Esophagus muscularis mucosa (tissue), 4 donors: ENCODE data around the gene AQP5.

Experiments
- CTCF ChIP-seq, 3 experiments: fragments of 200-600 bp in 2 of 3; fragments of 450-650 bp in 1 of 3; sonication (generic) in 2 of 3; IDR thresholded peaks; one replicate each; pipeline ENCODE4 v1.5.1; 2017 to 2019; ENCODE audit warnings: antibody characterized with exemption in 3 of 3, mild to moderate bottlenecking in 2 of 3, moderate library complexity in 1 of 3
- EP300 ChIP-seq: sonication (generic); formaldehyde crosslinking; IDR thresholded peaks from one replicate; pipeline ENCODE4 v1.6.1; 2017; ENCODE audit warnings: antibody characterized with exemption
- POLR2A ChIP-seq: fragments of 450-650 bp; IDR thresholded peaks from one replicate; pipeline ENCODE4 v1.6.1; 2017; ENCODE audit warnings: antibody characterized with exemption, moderate library complexity, mild to moderate bottlenecking, low read depth
- POLR2AphosphoS5 ChIP-seq, 2 donors: sonication (generic); formaldehyde crosslinking; IDR thresholded peaks; one replicate each; pipeline ENCODE4 v1.6.1; 2017; ENCODE audit warnings: antibody characterized with exemption in 2 of 2

DNA sequence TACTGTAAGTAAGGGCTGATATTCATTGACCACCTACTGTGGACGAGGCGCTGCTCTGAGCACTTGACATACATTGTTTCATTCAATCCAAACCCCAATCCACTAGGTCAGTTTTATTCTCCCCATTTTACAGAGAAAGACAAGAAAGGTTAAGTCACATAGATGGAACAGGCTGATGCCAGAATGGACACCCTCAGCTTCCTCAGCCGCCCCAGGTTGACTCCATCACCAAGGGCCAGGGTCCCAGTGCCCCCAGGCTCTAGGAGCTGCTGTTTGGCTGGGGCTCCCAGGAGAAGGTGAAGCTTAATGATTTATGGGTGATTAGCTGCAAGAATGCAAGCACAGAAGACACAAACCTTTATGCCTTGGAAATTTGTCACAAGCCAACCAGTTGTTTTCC is 11.8 kb upstream of the AQP5 start:
- TF ChIP-seq POLR2A (no peak), CTCF (IDR thresholded peaks at IDR 0.05) (no peak), POLR2AphosphoS5 (IDR thresholded peaks at IDR 0.05) (no peak), EP300 (no peak)
